Measurements from ENCODE around the gene ZBTB16.

The ZBTB16 gene

DNA sequence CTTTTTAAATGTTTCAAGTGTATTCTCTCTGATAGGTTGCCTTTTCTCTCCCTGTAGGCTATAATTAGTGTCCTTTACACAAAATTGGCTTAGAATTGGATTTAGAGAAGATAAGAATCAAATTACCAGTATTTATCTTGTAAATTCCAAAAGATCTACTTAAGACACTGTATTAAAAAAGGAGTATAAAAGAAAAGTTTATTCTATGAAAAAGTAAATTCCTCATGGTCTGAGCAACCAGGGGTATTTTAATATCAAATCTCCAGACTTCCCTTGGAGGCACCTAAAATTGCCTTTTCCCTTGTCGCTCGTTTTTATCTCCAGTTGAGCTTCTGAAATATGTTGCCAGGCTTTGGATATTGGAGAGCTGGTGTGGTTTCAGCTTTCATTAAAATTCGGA is 36.4 kb downstream of the ZBTB16 start:
- H3K9me3 Mint-ChIP-seq, result no peaks in the 10 kb centered on the region
- peak overlapping the region in 1 of 2 donors; percentile 41 for H3K27ac Mint-ChIP-seq
- no peak for ATAC-seq (replicated peaks)
- peaks cover 20% of the 10 kb centered on the region for H3K36me3 Mint-ChIP-seq (ENCODE audit: insufficient read depth)
- H3K4me3 Mint-ChIP-seq, result peak overlapping the region in 1 of 2 donors; percentile 40
- peaks cover 0 to 40% of the 10 kb centered on the region in 2 donors for H3K4me1 Mint-ChIP-seq (ENCODE audit: low read depth in 2 of 2)
- peaks cover 0 to 7% of the 10 kb centered on the region in 2 donors for H3K27me3 Mint-ChIP-seq
- no peak for DNase-seq

DNA sequence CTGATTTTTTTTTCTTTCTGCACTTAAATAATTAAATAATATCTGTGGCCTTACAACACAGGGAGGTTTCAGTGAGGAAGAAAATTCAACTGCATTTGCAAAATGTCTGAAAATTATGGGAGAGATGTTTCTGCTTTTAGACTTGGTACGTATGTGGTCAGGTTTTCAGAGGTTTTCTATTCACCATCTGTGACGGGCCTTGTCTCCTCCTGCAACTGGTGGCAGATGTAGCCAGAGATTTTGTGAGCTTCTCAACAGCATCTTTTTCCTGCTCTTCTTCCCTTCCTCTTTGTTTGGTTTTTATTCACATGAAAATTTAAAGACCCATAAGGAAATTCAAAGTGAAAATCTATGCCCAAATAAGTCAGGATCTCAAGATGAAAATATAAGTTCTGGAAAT is 38.3 kb downstream of the ZBTB16 start:
- DNase-seq (no peak), ATAC-seq (replicated peaks) (no peak)
- Mint-ChIP-seq H3K4me3 (peak overlapping the region in 1 of 2 donors; percentile 41), H3K36me3 (ENCODE audit: insufficient read depth) (peaks cover 21% of the 10 kb centered on the region), H3K27ac (peak overlapping the region in 1 of 2 donors; percentile 63), H3K4me1 (ENCODE audit: low read depth in 2 of 2) (peaks cover under 1 to 34% of the 10 kb centered on the region in 2 donors), H3K27me3 (peaks cover 0 to 13% of the 10 kb centered on the region in 2 donors), H3K9me3 (no peaks in the 10 kb centered on the region)

GRCh38 chr11:114098927-114099326 is 39.4 kb downstream of the ZBTB16 start:
- H3K4me3 Mint-ChIP-seq, result peak overlapping the region in 1 of 2 donors; percentile 41
- ATAC-seq (replicated peaks) (peak; percentile 14), DNase-seq (no peak)
- peaks cover 0 to 13% of the 10 kb centered on the region in 2 donors for H3K27me3 Mint-ChIP-seq
- peaks cover 10 to 43% of the 10 kb centered on the region in 2 donors for H3K4me1 Mint-ChIP-seq (ENCODE audit: low read depth in 2 of 2)
- H3K36me3 Mint-ChIP-seq (ENCODE audit: insufficient read depth), result peaks cover 19% of the 10 kb centered on the region
- H3K27ac Mint-ChIP-seq, result peak overlapping the region in 1 of 2 donors; percentile 47
- no peaks in the 10 kb centered on the region for H3K9me3 Mint-ChIP-seq

DNA sequence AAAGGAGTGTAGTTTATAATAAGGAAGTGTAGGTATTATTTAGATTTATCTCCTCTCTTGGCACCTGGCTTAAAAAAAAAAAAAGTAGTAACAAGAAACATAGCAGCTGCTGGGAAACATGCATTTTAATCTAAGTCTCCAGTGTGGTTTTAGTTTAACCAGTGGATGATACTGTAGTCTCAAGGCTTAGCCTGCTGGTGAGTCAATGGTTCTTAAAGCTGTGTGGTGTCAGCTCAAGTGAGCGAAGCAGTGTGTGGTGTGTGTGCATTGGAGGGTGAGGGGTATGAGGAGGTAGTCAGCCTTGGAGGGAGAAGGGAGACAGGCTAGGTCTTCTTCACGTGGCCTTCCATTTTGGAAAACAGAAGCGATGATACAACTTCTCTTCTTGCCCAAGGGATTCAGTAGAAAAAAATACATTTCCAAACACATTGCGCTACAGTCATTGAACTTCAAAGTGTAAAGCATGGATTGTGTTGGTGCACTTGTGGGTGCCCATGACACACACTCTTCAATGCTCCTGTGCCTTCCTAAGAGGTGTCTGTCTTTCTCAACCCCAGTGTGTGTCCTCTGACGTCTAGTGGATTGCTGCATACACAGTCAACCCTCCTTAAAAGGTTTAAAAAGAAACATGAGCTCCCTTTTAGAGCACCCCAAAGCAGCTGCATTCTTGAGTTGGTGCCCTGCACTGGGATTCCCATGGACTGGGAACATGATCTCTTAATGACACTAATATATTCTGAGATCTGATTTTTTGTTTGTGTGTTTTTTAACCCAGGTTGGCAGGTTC is 40.1 kb downstream of the ZBTB16 start:
- DNase-seq, result no peak

GRCh38 chr11:114102993-114103896 is 43.7 kb downstream of the ZBTB16 start:
- H3K4me3 Mint-ChIP-seq, result peak overlapping the region; percentile 12 to 74
- DNase-seq, result peak in 1 of 3 experiments; percentile 12

More for the DNA sequence above, 40.1 kb downstream of the ZBTB16 start:
- Mint-ChIP-seq H3K27me3 (peaks cover 0 to 13% of the 10 kb centered on the region in 2 donors), H3K4me1 (ENCODE audit: low read depth in 2 of 2) (peaks cover 10 to 48% of the 10 kb centered on the region in 2 donors), H3K27ac (peak overlapping the region in 1 of 2 donors; percentile 47), H3K36me3 (ENCODE audit: insufficient read depth) (peaks cover 14% of the 10 kb centered on the region), H3K9me3 (no peaks in the 10 kb centered on the region), H3K4me3 (peak overlapping the region in 1 of 2 donors; percentile 21)
- ATAC-seq (replicated peaks), result peak; percentile 61

DNA sequence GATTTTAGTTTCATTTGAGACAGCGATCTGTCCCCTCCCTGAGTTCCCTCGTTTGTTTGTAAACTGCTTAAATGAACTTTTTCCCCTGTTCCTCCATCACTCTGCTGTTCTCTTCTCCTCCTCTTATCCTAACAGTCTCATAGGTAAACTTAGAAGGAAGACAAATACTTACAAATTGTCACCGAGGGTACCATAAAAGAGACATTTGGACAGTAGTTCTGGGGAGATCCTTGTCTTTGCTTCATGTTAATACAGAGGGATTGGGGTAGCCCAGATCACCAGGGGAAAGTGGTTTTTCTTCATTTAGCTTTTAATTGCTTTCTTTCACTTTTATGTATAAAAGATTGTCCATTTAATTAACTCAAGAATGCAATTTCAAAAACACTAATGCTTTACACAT is 46.1 kb downstream of the ZBTB16 start:
- peak overlapping the region in 1 of 2 donors; percentile 89 for H3K27ac Mint-ChIP-seq
- H3K4me3 Mint-ChIP-seq, result peak overlapping the region in 1 of 2 donors; percentile 74
- H3K27me3 Mint-ChIP-seq, result peaks cover 24 to 40% of the 10 kb centered on the region in 2 donors
- H3K36me3 Mint-ChIP-seq (ENCODE audit: insufficient read depth), result peaks cover 34% of the 10 kb centered on the region
- no peaks in the 10 kb centered on the region for H3K9me3 Mint-ChIP-seq
- peaks cover 14 to 69% of the 10 kb centered on the region in 2 donors for H3K4me1 Mint-ChIP-seq (ENCODE audit: low read depth in 2 of 2)
- no peak for ATAC-seq (replicated peaks)
- DNase-seq, result no peak

More at GRCh38 chr11:114102993-114103896, 43.7 kb downstream of the ZBTB16 start:
- Mint-ChIP-seq H3K4me1 (ENCODE audit: low read depth in 2 of 2) (peaks cover 10 to 58% of the 10 kb centered on the region in 2 donors), H3K27me3 (peaks cover under 1 to 17% of the 10 kb centered on the region in 2 donors), H3K9me3 (no peaks in the 10 kb centered on the region), H3K27ac (peak overlapping the region in 1 of 2 donors; percentile 89), H3K36me3 (ENCODE audit: insufficient read depth) (peaks cover 25% of the 10 kb centered on the region)
- ATAC-seq (replicated peaks), result peak; percentile 62

- Mint-ChIP-seq H3K27ac (peak overlapping the region in 1 of 2 donors; percentile 89), H3K27me3 (peaks cover 26 to 44% of the 10 kb centered on the region in 2 donors), H3K36me3 (ENCODE audit: insufficient read depth) (peaks cover 34% of the 10 kb centered on the region), H3K4me3 (peak overlapping the region in 1 of 2 donors; percentile 74), H3K9me3 (no peaks in the 10 kb centered on the region), H3K4me1 (ENCODE audit: low read depth in 2 of 2) (peaks cover 14 to 73% of the 10 kb centered on the region in 2 donors)
- no peak for ATAC-seq (replicated peaks)
- no peak for DNase-seq
Observed at GRCh38 chr11:114106047-114106446, 46.5 kb downstream of the ZBTB16 start.

DNA sequence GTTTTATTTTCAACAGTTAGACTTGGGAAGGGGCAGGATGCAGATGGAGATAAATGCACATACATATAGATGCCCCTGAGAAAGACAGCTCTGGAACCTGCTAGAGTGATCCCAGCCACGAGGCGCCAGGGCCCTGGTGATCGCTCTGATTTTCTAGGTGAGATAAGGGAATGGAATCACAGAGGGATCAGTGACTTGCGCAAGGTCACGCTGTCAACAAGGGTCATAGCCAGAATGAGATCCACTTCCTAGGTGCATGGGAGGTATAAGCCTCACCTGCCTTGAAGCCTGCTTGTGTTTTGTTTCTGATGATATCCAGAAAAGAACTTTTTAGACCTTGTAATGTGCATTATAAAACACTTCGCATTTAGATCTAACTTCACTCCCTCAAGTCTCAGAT is 47.5 kb downstream of the ZBTB16 start:
- no peak for DNase-seq
- H3K4me3 Mint-ChIP-seq, result peak overlapping the region in 1 of 2 donors; percentile 74
- ATAC-seq (replicated peaks), result no peak
- no peaks in the 10 kb centered on the region for H3K9me3 Mint-ChIP-seq
- peak overlapping the region in 1 of 2 donors; percentile 89 for H3K27ac Mint-ChIP-seq
- peaks cover 26 to 47% of the 10 kb centered on the region in 2 donors for H3K27me3 Mint-ChIP-seq
- peaks cover 34% of the 10 kb centered on the region for H3K36me3 Mint-ChIP-seq (ENCODE audit: insufficient read depth)
- peaks cover 19 to 75% of the 10 kb centered on the region in 2 donors for H3K4me1 Mint-ChIP-seq (ENCODE audit: low read depth in 2 of 2)

GRCh38 chr11:114108501-114109205 is 49.1 kb downstream of the ZBTB16 start:
- Mint-ChIP-seq H3K27me3 (peaks cover 26 to 54% of the 10 kb centered on the region in 2 donors), H3K36me3 (ENCODE audit: insufficient read depth) (peaks cover 36% of the 10 kb centered on the region), H3K9me3 (no peaks in the 10 kb centered on the region), H3K4me3 (peak overlapping the region in 1 of 2 donors; percentile 70), H3K4me1 (ENCODE audit: low read depth in 2 of 2) (peaks cover 11 to 63% of the 10 kb centered on the region in 2 donors), H3K27ac (peak overlapping the region in 1 of 2 donors; percentile 85)
- ATAC-seq (replicated peaks) (no peak), DNase-seq (no peak)

- Mint-ChIP-seq H3K4me3 (peak overlapping the region in 1 of 2 donors; percentile 70), H3K9me3 (no peaks in the 10 kb centered on the region), H3K4me1 (ENCODE audit: low read depth in 2 of 2) (peaks cover 10 to 58% of the 10 kb centered on the region in 2 donors), H3K27ac (peak overlapping the region in 1 of 2 donors; percentile 85), H3K27me3 (peaks cover 32 to 60% of the 10 kb centered on the region in 2 donors), H3K36me3 (ENCODE audit: insufficient read depth) (peaks cover 40% of the 10 kb centered on the region)
- ATAC-seq (replicated peaks), result peak; percentile 48
- no peak for DNase-seq
Observed at GRCh38 chr11:114109206-114110090, 49.9 kb downstream of the ZBTB16 start.

DNA sequence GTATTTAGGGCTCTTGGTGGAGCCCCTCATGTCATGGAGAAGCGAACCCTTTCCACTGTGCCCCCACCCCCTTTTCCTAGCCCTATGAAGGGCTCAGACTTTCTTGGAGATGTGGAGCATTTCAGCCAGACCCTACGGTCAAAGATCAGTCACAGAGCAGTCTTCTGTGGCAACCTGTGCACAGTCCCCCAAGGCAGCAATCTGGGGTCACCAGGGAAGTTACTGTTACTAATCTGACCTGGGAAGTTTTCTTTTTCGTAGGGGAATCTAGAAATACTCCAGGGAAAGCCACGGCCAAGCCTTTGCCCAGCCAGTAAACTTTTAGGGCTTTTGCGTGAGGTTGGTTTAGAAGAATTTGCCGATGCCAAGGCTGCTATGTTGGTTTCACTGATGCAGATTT is 50.6 kb downstream of the ZBTB16 start:
- ATAC-seq (replicated peaks) (no peak), DNase-seq (no peak)
- Mint-ChIP-seq H3K9me3 (no peaks in the 10 kb centered on the region), H3K4me3 (peak overlapping the region in 1 of 2 donors; percentile 70), H3K4me1 (ENCODE audit: low read depth in 2 of 2) (peaks cover 10 to 55% of the 10 kb centered on the region in 2 donors), H3K36me3 (ENCODE audit: insufficient read depth) (peaks cover 39% of the 10 kb centered on the region), H3K27ac (peak overlapping the region in 1 of 2 donors; percentile 85), H3K27me3 (peaks cover 33 to 66% of the 10 kb centered on the region in 2 donors)

Measured in effector memory CD8-positive, alpha-beta T cell (primary cell).